HG03103 (cell line): ENCODE measurements around the gene SF3B5.
"Not testable (repeated sequence)": the region's sequence is repeated elsewhere in the genome, so short reads cannot be mapped to it uniquely, and the experiment has no call there.

Experiments
- ATAC-seq: cut with Tn5 transposase; IDR thresholded peaks from one replicate; pipeline ENCODE4 v1.9.1; 2021; ENCODE audit warnings: low read depth; ENCODE audit not compliant: unreplicated experiment

SF3B5 gene

DNA sequence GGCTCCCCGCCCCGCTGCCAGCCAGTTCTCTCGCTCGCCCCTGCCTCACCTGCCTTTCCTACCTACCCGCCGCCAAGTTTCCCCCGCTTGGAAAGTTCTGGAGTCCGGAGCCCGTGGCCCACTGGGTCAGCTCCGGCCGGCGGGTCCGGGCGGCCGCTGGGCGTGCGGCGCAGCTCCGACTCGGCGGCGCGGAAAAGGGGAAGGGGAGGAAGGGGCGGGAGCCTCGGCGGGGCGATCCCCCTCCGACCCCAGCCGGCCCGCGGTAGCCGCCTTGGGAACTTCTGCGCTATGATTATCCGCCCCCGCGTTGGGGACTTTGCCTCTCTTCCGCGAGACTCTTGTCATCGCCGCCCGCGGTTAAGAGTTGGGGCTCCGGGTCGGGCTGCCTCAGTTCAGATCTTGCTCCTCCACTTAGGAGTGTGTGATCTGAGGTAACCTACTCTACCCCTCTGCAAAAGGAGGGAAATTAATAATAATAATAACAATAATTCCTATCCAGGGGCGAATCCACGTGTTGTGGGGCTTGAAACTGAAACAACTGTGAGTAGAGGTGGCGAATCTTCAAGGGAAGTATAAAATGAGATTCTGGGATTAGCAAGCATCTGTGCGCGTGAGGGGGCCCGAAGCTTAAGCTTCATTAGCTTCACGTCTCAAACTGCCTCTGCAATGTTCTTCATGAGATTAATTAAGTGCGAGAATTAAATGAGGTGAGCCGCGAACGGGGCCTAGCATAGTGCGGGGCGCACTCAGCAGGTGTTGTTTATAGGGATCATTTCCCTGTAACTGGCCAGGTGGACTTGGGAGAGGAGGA is 30.8 kb downstream of the SF3B5 start:
- no peak for ATAC-seq

DNA sequence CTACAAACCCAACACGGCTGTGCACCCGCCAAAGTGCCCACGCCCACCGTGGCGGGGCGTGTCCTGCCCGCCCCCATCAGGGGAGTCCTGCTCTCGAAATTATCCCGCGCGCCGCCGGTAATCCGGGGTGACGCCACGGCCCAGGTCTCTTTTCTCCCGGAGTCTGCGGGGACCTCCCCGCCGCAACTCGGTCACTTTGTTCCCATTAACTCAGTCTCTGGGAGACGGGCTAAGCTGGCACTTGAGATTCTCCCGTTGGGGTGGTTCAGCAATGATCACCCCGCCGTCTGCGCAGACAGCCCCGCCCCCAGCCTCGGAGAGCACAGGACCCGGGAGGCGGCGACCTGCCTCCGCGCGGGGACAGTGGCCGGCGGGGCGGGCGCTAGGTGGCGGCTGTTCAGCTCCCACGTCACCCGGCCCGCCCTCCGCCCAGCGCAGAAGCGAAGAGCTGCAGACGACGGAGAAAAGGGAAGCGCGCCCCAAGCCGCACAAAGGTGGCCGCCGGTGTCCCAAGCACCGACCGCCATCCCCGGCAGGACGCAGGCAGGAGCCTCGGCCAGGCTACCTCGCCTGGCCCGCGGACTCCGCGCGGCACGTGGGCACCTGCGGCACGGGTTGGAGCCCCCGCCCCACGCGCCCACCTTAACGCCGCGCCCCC is 31.5 kb downstream of the SF3B5 start:
- ATAC-seq, result peak; percentile 79

DNA sequence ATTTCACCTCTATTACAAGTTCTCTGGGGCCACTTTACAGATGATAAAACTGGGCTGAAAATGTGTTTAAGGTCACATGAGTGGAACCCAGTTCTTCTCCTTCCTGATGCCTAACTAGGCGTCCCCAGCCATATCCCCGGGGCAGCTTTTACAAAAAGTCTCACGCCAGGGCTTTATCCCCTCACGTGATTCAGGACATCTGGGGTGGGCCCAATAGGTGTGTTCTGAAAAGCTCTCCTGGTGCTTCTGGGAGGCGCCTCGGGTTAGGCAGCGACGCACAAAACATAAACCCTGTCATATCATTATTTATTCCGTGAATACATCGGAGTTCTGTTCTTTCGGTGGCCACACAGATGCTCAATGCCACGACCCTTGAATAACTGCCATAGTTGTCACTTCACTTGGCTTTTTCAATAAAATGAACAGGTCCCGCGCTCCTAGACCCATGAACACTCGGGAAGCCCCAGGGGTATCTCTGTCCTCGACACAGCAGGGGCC is 32.1 kb downstream of the SF3B5 start:
- ATAC-seq, result peak; percentile 0

GRCh38 chr6:144062786-144063185 is 32.6 kb downstream of the SF3B5 start:
- ATAC-seq, result no peak

DNA sequence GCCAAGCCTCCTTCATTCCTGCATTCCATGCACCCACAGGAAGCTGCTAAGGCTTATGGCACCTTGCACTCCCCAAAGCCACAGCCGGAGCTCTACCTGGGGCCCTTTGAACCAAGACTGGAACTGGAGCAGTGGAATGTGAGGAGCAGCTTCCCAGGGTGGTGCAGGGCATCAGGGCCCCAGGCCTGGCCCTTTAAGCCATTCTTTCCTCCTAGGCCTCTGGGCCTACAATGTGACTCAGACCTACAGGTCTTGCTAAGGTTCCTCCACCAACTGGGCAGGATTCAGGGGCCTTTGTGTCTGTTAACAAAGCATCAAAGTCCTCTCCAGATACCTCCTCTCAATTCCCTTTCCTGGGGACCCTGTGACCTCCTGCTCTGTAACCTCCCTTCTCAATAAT is 36.2 kb downstream of the SF3B5 start:
- ATAC-seq, result no peak

DNA sequence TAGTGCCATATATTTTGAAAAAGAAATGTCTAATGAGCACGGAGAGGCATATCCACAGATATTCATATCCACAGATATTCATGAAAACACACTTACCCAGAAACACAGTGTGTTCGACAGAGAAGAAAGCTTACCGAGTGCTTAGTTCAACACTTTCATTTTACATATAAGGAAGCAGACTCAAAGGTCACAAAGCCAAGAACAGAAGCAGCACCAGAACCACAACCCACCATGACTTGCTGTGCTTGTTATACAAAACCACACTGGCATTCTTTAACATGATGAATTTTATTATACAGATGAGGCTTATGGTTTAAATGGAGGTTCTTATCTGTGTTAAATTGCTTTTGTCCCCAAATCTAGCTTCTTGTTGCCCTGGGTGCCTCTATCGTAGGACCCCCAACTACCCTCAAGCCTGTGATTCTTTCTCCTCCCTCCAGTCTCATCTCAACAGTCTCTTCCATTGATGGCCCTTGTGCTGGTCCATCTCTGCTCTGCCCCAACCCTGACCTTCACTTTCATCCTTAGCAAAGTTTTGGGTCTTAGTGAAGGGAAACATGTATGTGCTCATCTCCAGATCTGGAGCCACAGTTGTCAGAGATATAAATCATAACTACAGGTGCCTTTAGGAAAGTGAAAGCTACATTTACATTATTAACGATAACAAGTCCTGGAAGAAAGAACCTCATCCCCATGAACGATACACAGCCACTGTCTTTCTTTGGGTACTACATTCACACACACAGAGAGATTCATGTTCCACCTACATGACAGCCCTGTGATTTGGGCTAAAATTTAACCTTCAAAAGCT is 40.0 kb downstream of the SF3B5 start:
- peak; percentile 72 for ATAC-seq

- no peak for ATAC-seq
Observed at GRCh38 chr6:144053601-144054000, 41.8 kb downstream of the SF3B5 start.

DNA sequence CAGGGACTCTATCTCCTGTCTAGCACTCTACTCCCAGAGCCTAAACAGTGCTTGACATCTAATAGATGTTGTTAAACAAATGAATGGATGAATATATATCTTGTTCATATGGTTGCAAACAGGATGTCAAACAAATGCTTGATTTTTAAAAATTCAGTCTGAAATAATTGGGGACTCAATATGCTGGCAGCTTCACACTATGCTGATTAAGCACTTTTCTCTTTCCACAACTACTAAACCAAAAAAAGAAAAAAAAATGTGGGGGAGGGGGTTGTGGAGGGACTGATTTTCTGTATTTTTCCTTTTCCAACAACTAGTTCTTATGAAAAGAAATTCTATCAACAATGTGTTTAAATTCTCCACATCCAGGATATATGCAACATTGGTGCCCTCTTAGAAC is 42.9 kb downstream of the SF3B5 start:
- no peak for ATAC-seq

GRCh38 chr6:144049386-144049785 is 46.0 kb downstream of the SF3B5 start:
- ATAC-seq, result no peak

GRCh38 chr6:144047688-144048087 is 47.7 kb downstream of the SF3B5 start:
- no peak for ATAC-seq

- ATAC-seq, result not testable (repeated sequence)
Observed at GRCh38 chr6:144046672-144047071, 48.7 kb downstream of the SF3B5 start.

GRCh38 chr6:144044989-144045388 is 50.4 kb downstream of the SF3B5 start:
- ATAC-seq, result not testable (repeated sequence)
